DND-41 (cell line): ENCODE measurements around the gene ITGA6.

ENCODE experiments used
- ATAC-seq: fragments of 200-7000 bp; cut with Tn5 transposase; 3 replicates; pipeline ENCODE4 v1.9.1; 2021; ENCODE audit warnings: low read depth; ENCODE audit not compliant: insufficient read depth
- DNase-seq: peaks from one replicate; pipeline ENCODE4 v3.0.0-alpha.2; 2020
- H2AFZ ChIP-seq: 2 replicates; pipeline ENCODE4 v1.6.0; 2012; ENCODE audit warnings: low read depth, low read length
- H3K27ac ChIP-seq: 2 replicates; pipeline ENCODE4 v1.5.1; 2012; ENCODE audit warnings: low read length, inconsistent platforms
- H3K27me3 ChIP-seq: fragments of 200-600 bp; sonication (generic); 2 replicates; pipeline ENCODE4 v1.6.0; 2012; ENCODE audit warnings: low read length, mild to moderate bottlenecking, inconsistent platforms; ENCODE audit not compliant: insufficient read depth, poor library complexity
- H3K36me3 ChIP-seq: 2 replicates; pipeline ENCODE4 v1.5.1; 2012; ENCODE audit warnings: low read length, inconsistent platforms; ENCODE audit not compliant: insufficient read depth
- H3K4me1 ChIP-seq: 2 replicates; pipeline ENCODE4 v1.5.1; 2012; ENCODE audit warnings: mild to moderate bottlenecking, low read length; ENCODE audit not compliant: insufficient read depth
- H3K4me2 ChIP-seq: 2 replicates; pipeline ENCODE4 v1.6.0; 2012; ENCODE audit warnings: mild to moderate bottlenecking, moderate library complexity, low read length, inconsistent platforms; ENCODE audit not compliant: insufficient read depth
- H3K4me3 ChIP-seq, 2 experiments: fragments of 200-600 bp in 1 of 2; shearing (Covaris generic) in 1 of 2; 2 replicates each; pipeline ENCODE4 v1.5.1; 2012 to 2016; ENCODE audit warnings: inconsistent platforms in 2 of 2, low read length in 2 of 2, mild to moderate bottlenecking in 2 of 2, low read depth in 1 of 2, moderate library complexity in 1 of 2
- H3K79me2 ChIP-seq: 2 replicates; pipeline ENCODE4 v1.6.0; 2012; ENCODE audit warnings: low read length, inconsistent platforms; ENCODE audit not compliant: insufficient read depth
- H3K9ac ChIP-seq: 2 replicates; pipeline ENCODE4 v1.6.0; 2012; ENCODE audit warnings: low read depth, mild to moderate bottlenecking, inconsistent platforms, low read length, moderate library complexity
- H3K9me3 ChIP-seq: 2 replicates; pipeline ENCODE4 v1.5.1; 2012; ENCODE audit warnings: low read length, moderate library complexity, mild to moderate bottlenecking, inconsistent platforms; ENCODE audit not compliant: insufficient read depth, severe bottlenecking
- H4K20me1 ChIP-seq: 2 replicates; pipeline ENCODE4 v1.6.0; 2012; ENCODE audit warnings: low read length; ENCODE audit not compliant: insufficient read depth
- EZH2 ChIP-seq: IDR thresholded peaks from 3 replicates; pipeline ENCODE4 v1.6.1; 2012; ENCODE audit warnings: borderline replicate concordance, low read depth, mild to moderate bottlenecking, moderate library complexity, low read length, inconsistent platforms; ENCODE audit not compliant: severe bottlenecking
- TF ChIP-seq, protein P1 (sequence below): IDR thresholded peaks from 2 replicates; pipeline ENCODE4 v1.5.1; 2012; ENCODE audit warnings: borderline replicate concordance, low read length, moderate library complexity, mild to moderate bottlenecking; ENCODE audit not compliant: poor library complexity, severe bottlenecking; ENCODE audit errors: extremely low read depth

The ITGA6 gene

DNA sequence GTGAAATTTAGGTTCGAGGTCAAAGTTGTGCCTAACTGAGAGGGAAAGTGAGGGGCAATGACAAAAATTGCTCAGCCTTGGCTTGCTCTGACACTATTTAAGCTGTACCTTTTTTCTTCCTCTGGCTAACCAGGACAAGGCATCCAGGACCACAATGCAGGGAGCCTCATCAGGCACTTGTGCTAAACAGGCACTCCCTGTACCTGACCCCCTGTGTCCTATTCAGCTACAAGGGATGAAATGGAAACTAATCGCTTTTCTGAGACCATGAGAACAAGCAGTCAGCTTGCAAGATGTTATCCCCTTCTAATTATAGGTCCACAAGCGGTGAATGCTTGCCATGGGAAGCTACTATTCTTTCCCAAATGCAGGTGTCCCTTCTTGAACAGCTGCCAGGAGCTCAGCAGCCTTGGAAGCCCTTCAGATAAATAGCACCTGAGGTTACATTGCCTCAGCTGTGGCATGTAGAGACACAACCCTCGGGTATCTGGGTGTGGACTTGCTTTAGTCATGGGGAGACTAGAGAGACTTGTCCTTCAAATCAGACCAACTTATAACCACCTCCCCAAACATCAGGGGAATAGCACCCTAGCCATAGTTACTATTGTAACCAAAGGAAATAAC, 19.1 kb upstream of the ITGA6 start:
- DNase-seq: no peak
- no peak overlapping the region for H2AFZ ChIP-seq
- H4K20me1 ChIP-seq: no peaks in the 10 kb centered on the region
- ATAC-seq: no peak
- no peak overlapping the region for H3K4me2 ChIP-seq
- no peaks in the 10 kb centered on the region for H3K79me2 ChIP-seq
- H3K9me3 ChIP-seq: no peaks in the 10 kb centered on the region
- H3K9ac ChIP-seq: no peak overlapping the region
- peaks cover 5% of the 10 kb centered on the region for H3K27me3 ChIP-seq
- H3K4me3 ChIP-seq: no peak overlapping the region
- H3K27ac ChIP-seq: no peak overlapping the region
- TF ChIP-seq, protein P1, sequence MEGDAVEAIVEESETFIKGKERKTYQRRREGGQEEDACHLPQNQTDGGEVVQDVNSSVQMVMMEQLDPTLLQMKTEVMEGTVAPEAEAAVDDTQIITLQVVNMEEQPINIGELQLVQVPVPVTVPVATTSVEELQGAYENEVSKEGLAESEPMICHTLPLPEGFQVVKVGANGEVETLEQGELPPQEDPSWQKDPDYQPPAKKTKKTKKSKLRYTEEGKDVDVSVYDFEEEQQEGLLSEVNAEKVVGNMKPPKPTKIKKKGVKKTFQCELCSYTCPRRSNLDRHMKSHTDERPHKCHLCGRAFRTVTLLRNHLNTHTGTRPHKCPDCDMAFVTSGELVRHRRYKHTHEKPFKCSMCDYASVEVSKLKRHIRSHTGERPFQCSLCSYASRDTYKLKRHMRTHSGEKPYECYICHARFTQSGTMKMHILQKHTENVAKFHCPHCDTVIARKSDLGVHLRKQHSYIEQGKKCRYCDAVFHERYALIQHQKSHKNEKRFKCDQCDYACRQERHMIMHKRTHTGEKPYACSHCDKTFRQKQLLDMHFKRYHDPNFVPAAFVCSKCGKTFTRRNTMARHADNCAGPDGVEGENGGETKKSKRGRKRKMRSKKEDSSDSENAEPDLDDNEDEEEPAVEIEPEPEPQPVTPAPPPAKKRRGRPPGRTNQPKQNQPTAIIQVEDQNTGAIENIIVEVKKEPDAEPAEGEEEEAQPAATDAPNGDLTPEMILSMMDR: no peak
- no peak for TF ChIP-seq EZH2
- H3K36me3 ChIP-seq: no peaks in the 10 kb centered on the region
- no peaks in the 10 kb centered on the region for H3K4me1 ChIP-seq

DNA sequence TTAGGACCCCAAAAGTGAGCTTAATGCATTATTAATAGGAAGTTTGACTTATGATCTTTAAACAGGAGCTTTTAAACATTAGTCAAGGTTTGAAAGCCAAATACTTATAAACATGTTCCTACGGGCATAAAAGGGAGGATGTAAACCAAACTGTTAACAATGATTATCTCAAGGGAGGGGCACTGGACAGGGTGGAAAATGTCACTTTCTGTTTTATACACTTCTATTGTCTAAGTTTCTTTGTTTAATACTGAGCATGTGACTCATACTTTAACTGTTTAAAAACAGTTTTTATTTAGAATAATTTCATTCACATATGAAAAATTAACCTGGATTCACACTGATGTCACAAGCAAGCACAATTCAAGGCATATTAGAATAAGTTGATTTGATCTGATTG, 18.3 kb upstream of the ITGA6 start:
- no peak overlapping the region for H3K27ac ChIP-seq
- no peaks in the 10 kb centered on the region for H4K20me1 ChIP-seq
- ATAC-seq (no peak), DNase-seq (no peak)
- no peaks in the 10 kb centered on the region for H3K4me1 ChIP-seq
- H3K4me2 ChIP-seq: no peak overlapping the region
- H3K9ac ChIP-seq: no peak overlapping the region
- no peak overlapping the region for H2AFZ ChIP-seq
- no peak for TF ChIP-seq EZH2
- TF ChIP-seq, protein P1: no peak
- no peaks in the 10 kb centered on the region for H3K9me3 ChIP-seq
- H3K4me3 ChIP-seq: no peak overlapping the region
- no peaks in the 10 kb centered on the region for H3K36me3 ChIP-seq
- H3K27me3 ChIP-seq: peaks cover 5% of the 10 kb centered on the region
- no peaks in the 10 kb centered on the region for H3K79me2 ChIP-seq

DNA sequence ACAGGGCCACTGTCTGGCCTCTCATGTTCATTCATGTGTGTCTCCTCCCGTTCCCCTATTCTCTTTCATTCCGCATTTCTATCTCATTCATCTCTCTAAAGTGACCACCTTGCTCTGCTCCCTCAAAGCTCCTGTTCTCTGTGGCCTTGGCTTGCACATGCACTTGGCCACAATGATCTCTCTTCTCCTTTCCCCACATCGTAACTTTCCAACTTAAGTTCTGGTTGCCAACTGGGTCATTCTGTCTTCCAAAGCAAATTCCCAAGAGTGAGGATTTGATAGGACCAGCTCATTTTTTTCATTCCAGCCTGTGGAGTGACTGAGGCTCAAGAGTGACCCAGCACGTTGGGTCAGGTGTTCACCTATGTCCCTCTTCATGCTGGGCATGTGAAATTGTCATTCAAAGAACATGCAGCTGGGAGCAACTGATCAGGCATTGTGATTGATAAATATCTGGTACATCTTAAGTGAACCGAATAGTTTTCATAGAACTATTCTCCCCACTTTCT, 14.3 kb upstream of the ITGA6 start:
- Histone ChIP-seq H3K27me3 (peaks cover 4% of the 10 kb centered on the region), H4K20me1 (no peaks in the 10 kb centered on the region), H3K4me3 (no peak overlapping the region), H3K9ac (no peak overlapping the region), H3K4me2 (no peak overlapping the region), H3K79me2 (no peaks in the 10 kb centered on the region), H3K9me3 (peaks cover 3% of the 10 kb centered on the region), H2AFZ (no peak overlapping the region), H3K4me1 (no peaks in the 10 kb centered on the region), H3K27ac (no peak overlapping the region), H3K36me3 (no peaks in the 10 kb centered on the region)
- no peak for DNase-seq
- TF ChIP-seq, protein P1: no peak
- TF ChIP-seq EZH2: no peak
- no peak for ATAC-seq
